K562 (cell line): Measurements from ENCODE around the gene DIAPH3.

Experiments used
- ASH1L ChIP-seq: fragments of 450-650 bp; IDR thresholded peaks from 2 replicates; pipeline ENCODE4 v1.6.1; 2018; ENCODE audit warnings: borderline replicate concordance, mild to moderate bottlenecking, low read depth; ENCODE audit not compliant: partially characterized antibody
- CHD1 ChIP-seq: fragments of 200-600 bp; sonication (generic); IDR thresholded peaks from one replicate; pipeline ENCODE4 v1.6.1; 2012; ENCODE audit warnings: mild to moderate bottlenecking, moderate library complexity, low read length, inconsistent platforms
- JUND ChIP-seq, 2 experiments: IDR thresholded peaks; 2 replicates in 1 of 2; 3 replicates in 1 of 2; pipeline ENCODE4 v1.6.1; 2011; ENCODE audit warnings: borderline replicate concordance in 2 of 2, low read depth in 2 of 2, low read length in 2 of 2, improper control_type of control experiment in 1 of 2, missing biosample characterization in 1 of 2, missing genetic modification characterization in 1 of 2, missing genetic modification reagents in 1 of 2
- NBN ChIP-seq: fragments of 450-650 bp; IDR thresholded peaks from 2 replicates; pipeline ENCODE4 v1.6.1; 2016; ENCODE audit warnings: low read depth, mild to moderate bottlenecking
- PCBP2 ChIP-seq: fragments of 200-400 bp; formaldehyde crosslinking; IDR thresholded peaks from 2 replicates; pipeline ENCODE4 v1.6.1; 2018; ENCODE audit warnings: low read length, low read depth, mild to moderate bottlenecking, moderate library complexity; ENCODE audit not compliant: poor library complexity, severe bottlenecking
- RAD51 ChIP-seq: fragments of 450-650 bp; IDR thresholded peaks from 2 replicates; pipeline ENCODE4 v1.7.1; 2016; ENCODE audit warnings: low read depth, mild to moderate bottlenecking, borderline replicate concordance
- RNF219 ChIP-seq: fragments of 250-450 bp; sonication (Bioruptor Pico); IDR thresholded peaks from 2 replicates; pipeline ENCODE4 v1.5.0; 2022; ENCODE audit warnings: mild to moderate bottlenecking
- SMAD2 ChIP-seq: fragments of 150-350 bp; IDR thresholded peaks from 2 replicates; pipeline ENCODE4 v1.6.1; 2014; ENCODE audit warnings: low read depth, mild to moderate bottlenecking, low read length
- SMARCE1 ChIP-seq: fragments of 450-650 bp; IDR thresholded peaks from 2 replicates; pipeline ENCODE4 v1.7.1; 2016; ENCODE audit warnings: mild to moderate bottlenecking
- TAF1 ChIP-seq: IDR thresholded peaks from 2 replicates; pipeline ENCODE4 v1.6.1; 2011; ENCODE audit warnings: mild to moderate bottlenecking, low read length, moderate library complexity; ENCODE audit not compliant: insufficient read depth, control insufficient read depth, severe bottlenecking; ENCODE audit errors: extremely low read depth

GRCh38 chr13:59801107-59801880 lies 362.4 kb downstream of the DIAPH3 start:
- TF ChIP-seq PCBP2 (no peak), CHD1 (no peak), NBN (no peak), SMARCE1 (no peak), SMAD2 (no peak), JUND (IDR thresholded peaks at IDR 0.05; ENCODE audit: borderline replicate concordance, low read depth, low read length) (no peak), JUND (tag; IDR thresholded peaks at IDR 0.05; ENCODE audit: borderline replicate concordance, low read depth, low read length) (no peak), RAD51 (no peak), RNF219 (no peak), ASH1L (no peak), TAF1 (no peak)
